Body of pancreas (tissue), 4 donors: ENCODE data around the gene KIF13A.

Experiments used
- POLR2A ChIP-seq, 3 donors: fragments of 450-650 bp; IDR thresholded peaks; one replicate each; pipeline ENCODE4 v1.6.1; 2016; ENCODE audit warnings: antibody characterized with exemption in 3 of 3, mild to moderate bottlenecking in 2 of 3
- TF ChIP-seq, protein P1 (sequence below), 7 experiments: fragments of 450-650 bp in 4 of 7; fragments of 200-600 bp in 3 of 7; sonication (generic) in 3 of 7; IDR thresholded peaks; one replicate each; pipeline ENCODE4 v1.5.1; 2016 to 2019; ENCODE audit warnings: antibody characterized with exemption in 7 of 7

DNA sequence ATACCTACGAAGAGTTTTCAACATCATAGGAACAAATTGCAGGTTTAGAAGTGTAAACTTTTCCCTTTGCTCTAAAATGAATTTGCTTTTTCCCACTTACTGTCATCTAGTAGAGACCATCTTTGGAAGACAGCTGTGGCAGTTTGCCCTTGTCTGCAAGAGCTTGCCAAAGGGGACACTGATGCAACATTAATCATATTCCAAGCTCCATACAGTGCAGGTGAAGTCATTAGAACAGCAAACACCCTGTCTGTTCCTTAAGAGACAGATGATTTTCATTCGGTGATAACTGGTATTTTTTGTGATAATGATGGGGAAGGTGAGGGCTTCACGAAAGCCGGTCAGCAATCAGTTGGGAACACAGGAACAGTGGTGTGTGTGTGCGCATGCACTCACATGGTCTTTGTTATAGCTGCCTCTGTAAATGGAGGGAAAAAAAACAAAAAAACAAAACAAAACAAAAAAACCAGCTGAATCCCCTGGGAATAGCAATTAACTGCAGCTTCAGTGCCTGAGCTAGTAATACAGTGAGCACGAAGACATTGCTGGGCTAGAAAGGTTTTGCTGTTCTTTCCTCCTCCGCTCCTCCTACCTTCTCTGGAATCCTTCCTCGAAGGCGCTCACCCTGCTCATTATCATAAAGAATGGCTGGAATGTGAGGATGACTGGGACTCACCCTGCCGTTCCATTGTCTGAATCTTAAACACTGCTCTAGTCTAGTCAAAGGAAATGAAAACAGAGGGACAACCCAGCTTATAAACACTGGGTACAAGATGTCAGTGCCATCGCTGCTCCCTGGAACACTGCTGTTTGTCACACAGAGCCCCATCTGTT, 35.2 kb upstream of the KIF13A start:
- TF ChIP-seq, protein P1, sequence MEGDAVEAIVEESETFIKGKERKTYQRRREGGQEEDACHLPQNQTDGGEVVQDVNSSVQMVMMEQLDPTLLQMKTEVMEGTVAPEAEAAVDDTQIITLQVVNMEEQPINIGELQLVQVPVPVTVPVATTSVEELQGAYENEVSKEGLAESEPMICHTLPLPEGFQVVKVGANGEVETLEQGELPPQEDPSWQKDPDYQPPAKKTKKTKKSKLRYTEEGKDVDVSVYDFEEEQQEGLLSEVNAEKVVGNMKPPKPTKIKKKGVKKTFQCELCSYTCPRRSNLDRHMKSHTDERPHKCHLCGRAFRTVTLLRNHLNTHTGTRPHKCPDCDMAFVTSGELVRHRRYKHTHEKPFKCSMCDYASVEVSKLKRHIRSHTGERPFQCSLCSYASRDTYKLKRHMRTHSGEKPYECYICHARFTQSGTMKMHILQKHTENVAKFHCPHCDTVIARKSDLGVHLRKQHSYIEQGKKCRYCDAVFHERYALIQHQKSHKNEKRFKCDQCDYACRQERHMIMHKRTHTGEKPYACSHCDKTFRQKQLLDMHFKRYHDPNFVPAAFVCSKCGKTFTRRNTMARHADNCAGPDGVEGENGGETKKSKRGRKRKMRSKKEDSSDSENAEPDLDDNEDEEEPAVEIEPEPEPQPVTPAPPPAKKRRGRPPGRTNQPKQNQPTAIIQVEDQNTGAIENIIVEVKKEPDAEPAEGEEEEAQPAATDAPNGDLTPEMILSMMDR (IDR thresholded peaks at IDR 0.05): no peak
- TF ChIP-seq POLR2A (IDR thresholded peaks at IDR 0.05): no peak
